ENCODE measurements around the gene DCHS2.

Gene DCHS2

DNA sequence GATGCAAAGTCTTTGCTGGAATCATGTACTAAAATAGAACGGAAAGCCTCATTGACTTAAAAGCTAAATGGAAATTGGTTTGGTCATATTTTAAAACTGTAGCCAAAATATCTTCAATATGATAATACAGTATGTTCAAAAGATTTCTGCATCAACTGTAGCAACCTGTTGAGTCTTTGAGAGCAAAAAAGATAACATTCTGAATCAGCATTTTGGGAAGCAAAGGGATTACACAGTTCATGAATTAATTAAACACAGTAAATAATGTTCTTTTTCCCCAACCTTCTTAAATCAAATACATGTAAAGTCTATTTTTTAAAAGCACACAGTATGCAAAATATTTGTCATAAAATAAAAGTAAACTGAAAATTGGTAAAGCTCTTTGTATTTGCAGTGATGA is 50.5 kb downstream of the DCHS2 start:
- DNase-seq, result no peak

GRCh38 chr4:154439224-154439623 is 52.4 kb downstream of the DCHS2 start:
- no peak for DNase-seq

GRCh38 chr4:154435895-154436294 is 55.7 kb downstream of the DCHS2 start:
- no peak for DNase-seq

DNA sequence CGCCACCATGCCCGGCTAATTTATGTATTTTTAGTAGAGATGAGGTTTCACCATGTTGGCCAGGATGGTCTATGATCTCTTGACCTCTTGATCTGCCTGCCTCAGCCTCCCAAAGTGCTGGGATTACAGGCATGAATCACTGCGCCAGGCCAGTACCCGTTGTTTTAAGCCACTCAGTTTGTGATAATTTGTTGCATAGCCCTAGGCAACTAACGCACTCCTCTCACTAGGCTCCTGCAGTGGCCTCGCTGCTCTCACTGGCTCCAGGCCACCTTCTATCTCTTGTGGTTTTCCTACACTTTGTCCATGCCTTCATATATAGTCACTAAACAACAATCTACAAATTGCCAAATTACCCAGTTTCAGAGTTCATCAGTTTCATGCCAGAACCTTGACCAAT is 58.1 kb downstream of the DCHS2 start:
- DNase-seq, result no peak

DNA sequence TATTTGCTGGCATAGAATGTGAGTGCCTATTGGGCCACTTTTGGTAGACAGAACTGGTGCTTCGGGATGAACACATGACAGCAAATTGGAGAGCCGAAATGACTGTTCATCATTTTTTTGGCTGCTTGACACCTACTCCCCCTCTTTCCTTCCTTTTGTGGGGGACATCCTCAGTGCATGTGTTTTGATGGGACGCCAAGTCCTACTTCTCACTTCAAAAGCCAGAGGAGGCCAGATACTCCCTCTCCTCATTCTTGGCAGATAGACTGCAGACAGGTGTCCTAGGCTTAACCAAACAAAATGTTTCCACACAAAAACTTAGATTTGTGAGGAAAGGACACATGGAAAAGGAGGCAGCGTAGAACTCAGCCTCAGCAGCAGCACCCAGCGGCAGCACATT is 62.4 kb downstream of the DCHS2 start:
- DNase-seq, result no peak

DNA sequence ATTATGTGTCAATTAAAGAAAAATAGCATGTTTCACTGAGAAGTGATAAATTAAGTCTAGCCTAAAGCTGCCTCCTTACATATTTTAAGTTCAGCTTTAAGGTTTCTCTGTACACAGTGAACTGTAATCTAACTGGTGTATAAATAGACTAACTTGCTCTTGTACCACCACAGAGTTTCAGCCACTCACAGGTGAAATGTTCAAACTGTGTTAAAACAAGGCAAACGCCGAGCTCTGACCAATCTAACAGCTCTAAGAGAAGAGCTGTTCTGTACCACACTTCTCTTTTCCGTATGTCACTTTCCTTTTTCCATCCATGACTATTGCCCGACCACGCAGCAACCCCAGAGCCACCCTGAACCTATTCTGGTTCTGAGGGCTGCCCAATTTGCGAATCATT is 64.5 kb downstream of the DCHS2 start:
- DNase-seq, result no peak

GRCh38 chr4:154425514-154425913 is 66.1 kb downstream of the DCHS2 start:
- DNase-seq, result no peak

- no peak for DNase-seq
These were observed 66.7 kb downstream of the DCHS2 start for GRCh38 chr4:154424810-154425484.

GRCh38 chr4:154422152-154422551 is 69.4 kb downstream of the DCHS2 start:
- no peak for DNase-seq

GRCh38 chr4:154421618-154422017 is 70.0 kb downstream of the DCHS2 start:
- DNase-seq, result no peak

DNA sequence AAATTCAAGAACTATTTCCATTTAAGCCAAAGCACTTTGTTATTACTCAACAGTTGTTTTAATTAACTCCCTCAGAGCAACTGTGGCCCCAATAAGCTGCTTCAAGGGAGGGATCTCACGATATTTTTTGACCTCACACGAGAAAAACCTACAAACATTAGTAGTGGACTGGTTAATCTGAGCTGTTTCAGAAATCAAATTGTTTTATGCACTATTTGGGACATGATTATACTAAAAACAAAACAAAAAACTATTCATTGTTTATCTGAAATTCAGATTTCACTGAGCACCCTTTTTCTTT is 74.3 kb downstream of the DCHS2 start:
- no peak for DNase-seq

DNA sequence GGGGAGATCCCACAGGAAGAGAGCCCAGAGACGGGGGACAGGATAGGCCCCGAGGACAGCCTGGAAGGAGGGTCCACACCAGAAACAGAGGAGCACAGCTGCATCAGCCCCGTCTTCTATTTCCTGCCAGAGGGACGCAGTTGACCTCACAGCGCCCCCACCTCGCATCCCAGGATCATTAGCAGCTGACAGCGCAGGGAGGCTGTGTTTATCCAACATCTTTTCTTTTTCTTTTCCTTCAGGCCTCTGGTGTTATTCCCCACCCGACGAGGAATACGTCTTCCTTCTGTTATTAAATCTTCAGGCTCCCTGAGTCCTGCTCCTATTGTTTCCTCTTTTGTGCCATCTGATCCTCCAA is 75.4 kb downstream of the DCHS2 start:
- DNase-seq, result no peak

- no peak for DNase-seq
These were observed 76.3 kb downstream of the DCHS2 start for GRCh38 chr4:154415313-154415712.

- no peak for DNase-seq
These were observed 76.8 kb downstream of the DCHS2 start for GRCh38 chr4:154414796-154415195.

- DNase-seq, result no peak
These were observed 77.2 kb downstream of the DCHS2 start for GRCh38 chr4:154414371-154414770.

GRCh38 chr4:154407443-154407842 is 84.2 kb downstream of the DCHS2 start:
- no peak for DNase-seq

- no peak for DNase-seq
These were observed 85.4 kb downstream of the DCHS2 start for GRCh38 chr4:154406018-154406795.

GRCh38 chr4:154399259-154399974 is 92.2 kb downstream of the DCHS2 start:
- DNase-seq, result no peak

- DNase-seq, result no peak
These were observed 101.3 kb downstream of the DCHS2 start for GRCh38 chr4:154390324-154390723.

DNA sequence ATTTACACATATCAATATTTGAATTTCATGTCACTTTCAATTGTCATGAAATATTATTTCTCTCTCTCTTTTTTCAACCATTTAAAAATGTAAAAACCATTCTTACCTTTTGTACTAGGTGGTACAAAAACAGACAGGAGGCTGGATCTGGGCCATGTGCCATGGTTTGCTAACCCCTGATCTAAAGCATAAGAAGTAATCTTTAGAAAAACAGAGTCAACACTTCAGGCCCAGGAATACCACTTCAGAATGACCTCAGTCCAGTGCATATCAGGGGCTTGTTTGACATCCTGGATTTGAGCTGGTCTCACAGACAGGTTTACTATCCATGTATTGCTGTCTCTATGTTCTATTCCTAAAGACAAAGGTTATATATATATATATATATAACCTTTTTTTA is 102.5 kb downstream of the DCHS2 start:
- DNase-seq, result no peak

GRCh38 chr4:154384012-154384411 is 107.6 kb downstream of the DCHS2 start:
- DNase-seq, result no peak

GRCh38 chr4:154376486-154376885 is 115.1 kb downstream of the DCHS2 start:
- DNase-seq, result no peak

DNA sequence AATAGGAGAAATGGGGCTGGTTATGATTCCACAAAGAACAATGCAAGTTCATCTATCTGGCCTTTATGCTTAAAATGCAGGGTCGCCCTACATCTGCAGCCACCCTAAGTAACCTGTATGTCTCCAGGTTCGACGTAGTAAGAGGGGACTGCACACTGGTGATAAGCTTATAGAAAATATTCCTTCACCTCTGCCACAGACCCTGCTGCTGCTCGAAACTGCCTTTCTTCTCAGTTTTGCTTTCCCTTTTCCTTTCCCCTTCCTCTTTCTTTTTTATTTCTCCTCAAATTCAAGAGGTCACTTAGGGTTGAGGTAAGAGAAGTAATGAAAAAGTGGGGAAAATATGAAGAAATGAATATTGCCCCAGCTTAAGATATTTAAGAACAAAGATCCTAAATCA is 123.5 kb downstream of the DCHS2 start:
- DNase-seq, result no peak

GRCh38 chr4:154367659-154368058 is 123.9 kb downstream of the DCHS2 start:
- no peak for DNase-seq
